ENCODE measurements around the gene VIP.

DNA sequence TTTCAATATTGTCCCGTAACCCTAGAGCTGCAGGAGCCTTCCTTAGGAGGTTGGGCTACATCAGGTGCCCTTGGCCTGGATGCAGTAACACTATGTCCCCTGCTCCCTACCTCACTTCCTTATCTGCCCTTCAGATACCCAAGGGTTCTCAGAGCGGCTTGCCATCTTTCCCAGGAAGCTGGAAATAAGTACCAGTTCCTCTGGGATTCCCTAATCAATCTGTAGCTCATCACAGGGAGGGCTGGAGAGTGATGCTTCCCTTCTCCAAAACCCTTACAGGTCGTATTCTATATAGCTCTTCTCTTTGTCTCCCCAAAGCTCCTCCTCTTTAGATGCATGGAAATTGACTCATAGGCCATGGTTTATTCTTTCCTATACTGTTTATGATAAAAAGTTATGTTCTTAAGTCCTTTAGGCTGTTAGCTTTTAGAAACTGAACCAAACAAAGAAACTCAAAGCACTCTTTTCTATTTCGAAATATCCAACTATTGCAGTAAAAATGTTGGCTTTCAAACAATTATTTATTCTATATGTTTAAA, 48.7 kb upstream of the VIP start:
- TF ChIP-seq, protein P1, sequence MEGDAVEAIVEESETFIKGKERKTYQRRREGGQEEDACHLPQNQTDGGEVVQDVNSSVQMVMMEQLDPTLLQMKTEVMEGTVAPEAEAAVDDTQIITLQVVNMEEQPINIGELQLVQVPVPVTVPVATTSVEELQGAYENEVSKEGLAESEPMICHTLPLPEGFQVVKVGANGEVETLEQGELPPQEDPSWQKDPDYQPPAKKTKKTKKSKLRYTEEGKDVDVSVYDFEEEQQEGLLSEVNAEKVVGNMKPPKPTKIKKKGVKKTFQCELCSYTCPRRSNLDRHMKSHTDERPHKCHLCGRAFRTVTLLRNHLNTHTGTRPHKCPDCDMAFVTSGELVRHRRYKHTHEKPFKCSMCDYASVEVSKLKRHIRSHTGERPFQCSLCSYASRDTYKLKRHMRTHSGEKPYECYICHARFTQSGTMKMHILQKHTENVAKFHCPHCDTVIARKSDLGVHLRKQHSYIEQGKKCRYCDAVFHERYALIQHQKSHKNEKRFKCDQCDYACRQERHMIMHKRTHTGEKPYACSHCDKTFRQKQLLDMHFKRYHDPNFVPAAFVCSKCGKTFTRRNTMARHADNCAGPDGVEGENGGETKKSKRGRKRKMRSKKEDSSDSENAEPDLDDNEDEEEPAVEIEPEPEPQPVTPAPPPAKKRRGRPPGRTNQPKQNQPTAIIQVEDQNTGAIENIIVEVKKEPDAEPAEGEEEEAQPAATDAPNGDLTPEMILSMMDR (conservative IDR thresholded peaks at IDR 0.05; ENCODE audit: low read length), result no peak
- TF ChIP-seq EZH2phosphoT487 (IDR thresholded peaks at IDR 0.05; ENCODE audit: borderline replicate concordance), result no peak

All from Loucy (cell line).